GM13976 (cell line): Measurements from ENCODE around the gene FHOD3.

ENCODE experiments used
- DNase-seq: peaks from one replicate; pipeline ENCODE4 v3.0.0; 2012; ENCODE audit warnings: low spot score
- in situ Hi-C: fragments of 300-500 bp; cut with MboI; formaldehyde crosslinking; loops from one replicate; pipeline ENCODE4 v1.12.0; 2022; ENCODE audit warnings: low sequenced_read_pairs, mixed read lengths, inconsistent platforms; ENCODE audit not compliant: unreplicated experiment
- TF ChIP-seq, protein P1 (sequence below): IDR thresholded peaks from 2 replicates; pipeline ENCODE4 v1.5.1; 2012; ENCODE audit warnings: borderline replicate concordance, mild to moderate bottlenecking; ENCODE audit not compliant: insufficient read depth; ENCODE audit errors: extremely low read depth, missing control alignments, control extremely low read depth

The FHOD3 gene

GRCh38 chr18:36366994-36367839, 69.7 kb downstream of the FHOD3 start:
- no peak for DNase-seq
- in situ Hi-C loops = no loop called here
- TF ChIP-seq, protein P1, sequence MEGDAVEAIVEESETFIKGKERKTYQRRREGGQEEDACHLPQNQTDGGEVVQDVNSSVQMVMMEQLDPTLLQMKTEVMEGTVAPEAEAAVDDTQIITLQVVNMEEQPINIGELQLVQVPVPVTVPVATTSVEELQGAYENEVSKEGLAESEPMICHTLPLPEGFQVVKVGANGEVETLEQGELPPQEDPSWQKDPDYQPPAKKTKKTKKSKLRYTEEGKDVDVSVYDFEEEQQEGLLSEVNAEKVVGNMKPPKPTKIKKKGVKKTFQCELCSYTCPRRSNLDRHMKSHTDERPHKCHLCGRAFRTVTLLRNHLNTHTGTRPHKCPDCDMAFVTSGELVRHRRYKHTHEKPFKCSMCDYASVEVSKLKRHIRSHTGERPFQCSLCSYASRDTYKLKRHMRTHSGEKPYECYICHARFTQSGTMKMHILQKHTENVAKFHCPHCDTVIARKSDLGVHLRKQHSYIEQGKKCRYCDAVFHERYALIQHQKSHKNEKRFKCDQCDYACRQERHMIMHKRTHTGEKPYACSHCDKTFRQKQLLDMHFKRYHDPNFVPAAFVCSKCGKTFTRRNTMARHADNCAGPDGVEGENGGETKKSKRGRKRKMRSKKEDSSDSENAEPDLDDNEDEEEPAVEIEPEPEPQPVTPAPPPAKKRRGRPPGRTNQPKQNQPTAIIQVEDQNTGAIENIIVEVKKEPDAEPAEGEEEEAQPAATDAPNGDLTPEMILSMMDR = no peak

DNA sequence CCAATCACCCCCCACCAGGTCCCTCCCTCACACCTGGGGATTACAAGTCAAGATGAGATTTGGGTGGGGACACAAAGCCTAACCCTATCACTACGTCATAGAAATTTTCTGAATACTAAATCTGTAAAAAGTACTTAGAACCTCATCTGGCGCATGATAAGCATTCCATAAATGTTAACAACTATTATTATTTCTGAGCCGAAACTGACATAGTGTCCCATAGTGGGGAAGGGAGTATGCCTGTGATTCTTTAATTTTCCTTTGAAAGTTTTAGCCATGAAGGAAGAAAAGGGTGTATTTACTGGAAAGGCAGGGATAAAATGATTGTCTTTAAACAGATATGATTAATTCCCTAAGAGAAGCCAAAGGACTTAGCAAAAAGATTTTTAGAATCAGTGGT, 71.4 kb downstream of the FHOD3 start:
- DNase-seq = no peak
- TF ChIP-seq, protein P1 = no peak

GRCh38 chr18:36372903-36373311, 75.4 kb downstream of the FHOD3 start:
- DNase-seq = no peak
- in situ Hi-C loops = no loop called here
- TF ChIP-seq, protein P1 = no peak

More for the DNA sequence above, 71.4 kb downstream of the FHOD3 start:
- in situ Hi-C loops = no loop called here

DNA sequence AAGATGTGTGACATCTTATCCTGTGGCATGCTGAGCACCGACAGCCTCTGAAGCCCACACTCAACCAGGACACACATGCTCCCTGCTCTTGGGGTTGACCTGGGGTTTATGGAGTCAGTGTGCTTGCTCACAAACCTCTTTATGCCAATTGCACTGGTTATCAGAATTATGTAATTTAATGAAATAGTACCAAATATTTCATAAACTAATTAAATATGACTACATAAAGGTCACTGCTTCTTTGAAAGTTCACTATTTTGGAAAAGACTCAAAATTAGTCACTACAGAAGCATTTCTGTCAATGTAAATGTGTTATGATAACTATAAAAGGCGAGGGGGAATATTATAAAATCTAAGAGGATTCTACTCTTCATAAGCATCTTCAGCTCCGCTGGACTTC, 76.7 kb downstream of the FHOD3 start:
- in situ Hi-C loops = no loop called here
- TF ChIP-seq, protein P1 = no peak
- no peak for DNase-seq

DNA sequence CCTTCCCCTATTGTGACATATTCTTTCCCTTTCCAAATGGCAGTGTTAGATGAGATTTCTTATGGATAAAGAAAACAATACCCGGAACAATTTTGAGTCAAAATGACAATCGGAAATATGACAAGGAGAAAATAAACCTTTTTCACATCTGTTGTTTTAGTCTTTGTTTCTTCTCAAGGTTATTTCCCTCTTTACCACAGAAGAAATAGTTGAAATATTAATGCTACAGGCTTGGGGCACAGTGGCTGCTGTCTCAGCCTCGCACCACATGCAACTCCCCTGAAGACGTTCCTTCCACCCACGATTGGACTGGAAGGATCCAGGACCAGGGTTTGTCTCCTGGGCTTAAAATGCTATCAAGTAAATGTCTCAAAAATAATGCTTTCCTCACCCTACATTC, 77.6 kb downstream of the FHOD3 start:
- in situ Hi-C loops = no loop called here
- DNase-seq = no peak
- TF ChIP-seq, protein P1 = no peak

DNA sequence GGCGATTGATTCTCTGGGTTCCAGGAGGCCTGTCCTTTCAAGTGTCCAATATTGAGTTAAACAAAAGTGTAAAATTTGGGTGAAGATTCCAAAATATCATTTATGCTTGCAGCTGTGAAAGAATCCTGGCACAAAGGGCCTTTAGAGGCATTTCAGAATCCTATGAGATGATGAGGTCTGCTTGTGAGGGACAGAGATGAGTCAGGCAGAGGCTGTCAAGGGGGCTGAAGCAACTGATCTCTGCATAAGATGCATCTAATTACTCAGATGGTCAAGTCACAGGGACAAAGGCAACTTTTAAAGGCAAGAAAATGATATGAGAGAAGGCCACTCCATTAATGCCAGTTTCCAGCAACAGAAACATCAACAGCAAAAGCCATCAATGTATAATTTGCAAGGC, 78.8 kb downstream of the FHOD3 start:
- DNase-seq = no peak
- in situ Hi-C loops = no loop called here
- TF ChIP-seq, protein P1 = no peak
